GM23248 (cell line): ENCODE results near the gene LTK. TPM values are rescaled to one million over a fixed set of nuclear protein-coding genes. Genes with fewer than 3 reads are reported as not detected.
A peak's percentile ranks its signal among the peaks of the same experiment; 100 is the strongest.

ENCODE experiments used
- DNase-seq: peaks from one replicate; pipeline ENCODE4 v3.0.0-alpha.2; 2015
- H2AFZ ChIP-seq: fragments of 200-600 bp; sonication (generic); 2 replicates; pipeline ENCODE4 v1.6.1; 2016; ENCODE audit warnings: antibody characterized with exemption
- H3F3A ChIP-seq: fragments of 200-600 bp; sonication (generic); 2 replicates; pipeline ENCODE4 v1.6.1; 2016; ENCODE audit warnings: mild to moderate bottlenecking, antibody characterized with exemption, mixed run types; ENCODE audit not compliant: insufficient read depth
- H3K27ac ChIP-seq: fragments of 200-600 bp; sonication (generic); 2 replicates; pipeline ENCODE4 v1.5.1; 2016; ENCODE audit warnings: mild to moderate bottlenecking
- H3K27me3 ChIP-seq: fragments of 200-600 bp; sonication (generic); replicated peaks from 2 replicates; pipeline ENCODE4 v1.6.1; 2016; ENCODE audit warnings: mild to moderate bottlenecking; ENCODE audit not compliant: insufficient read depth
- H3K36me3 ChIP-seq: fragments of 200-600 bp; sonication (generic); 2 replicates; pipeline ENCODE4 v1.6.1; 2016; ENCODE audit warnings: low read depth, mild to moderate bottlenecking
- H3K4me1 ChIP-seq: fragments of 200-600 bp; sonication (generic); 2 replicates; pipeline ENCODE4 v1.6.1; 2016; ENCODE audit warnings: mild to moderate bottlenecking; ENCODE audit not compliant: insufficient read depth
- H3K4me2 ChIP-seq: fragments of 200-600 bp; sonication (generic); one replicate; pipeline ENCODE4 v1.6.1; 2016; ENCODE audit warnings: mild to moderate bottlenecking; ENCODE audit not compliant: unreplicated experiment
- H3K4me3 ChIP-seq: fragments of 200-600 bp; sonication (generic); 2 replicates; pipeline ENCODE4 v1.5.1; 2016; ENCODE audit warnings: mild to moderate bottlenecking
- H3K79me2 ChIP-seq: fragments of 200-600 bp; sonication (generic); 2 replicates; pipeline ENCODE4 v1.6.1; 2016; ENCODE audit warnings: mild to moderate bottlenecking; ENCODE audit not compliant: insufficient read depth
- H3K9ac ChIP-seq: fragments of 200-600 bp; sonication (generic); 2 replicates; pipeline ENCODE4 v1.6.1; 2016; ENCODE audit warnings: mild to moderate bottlenecking
- H3K9me2 ChIP-seq: fragments of 200-600 bp; sonication (generic); 2 replicates; pipeline ENCODE4 v1.6.1; 2016; ENCODE audit warnings: mixed run types, mild to moderate bottlenecking, moderate library complexity; ENCODE audit not compliant: insufficient read depth
- H3K9me3 ChIP-seq: fragments of 200-600 bp; sonication (generic); one replicate; pipeline ENCODE4 v1.6.1; 2017; ENCODE audit warnings: low read depth
- H4K20me1 ChIP-seq: fragments of 200-600 bp; sonication (generic); 2 replicates; pipeline ENCODE4 v1.6.0; 2016; ENCODE audit not compliant: insufficient read depth
- EZH2 ChIP-seq: fragments of 200-600 bp; sonication (generic); IDR thresholded peaks from 2 replicates; pipeline ENCODE4 v1.6.1; 2018; ENCODE audit warnings: antibody characterized with exemption, mild to moderate bottlenecking; ENCODE audit not compliant: insufficient read depth, poor library complexity, severe bottlenecking
- EZH2phosphoT487 ChIP-seq: fragments of 200-600 bp; sonication (generic); IDR thresholded peaks from 2 replicates; pipeline ENCODE4 v1.6.1; 2018; ENCODE audit warnings: antibody characterized with exemption, moderate library complexity, mild to moderate bottlenecking, low read depth; ENCODE audit not compliant: insufficient read depth
- WGBS, 2 experiments: methylation state at CpG; one replicate each; pipeline ENCODE4 v1.1.6; 2015 to 2017; ENCODE audit warnings: low lambda C conversion rate in 2 of 2, low coverage in 1 of 2; ENCODE audit errors: missing lambda C conversion rate in 2 of 2; 5-methylcytosine and 5-hydroxymethylcytosine counted together
- in situ Hi-C: fragments of 300-500 bp; cut with MboI; formaldehyde crosslinking; loops from 2 replicates; pipeline ENCODE4 v1.15.0; 2020
- polyA plus RNA-seq: library from polyadenylated mRNA; unstranded; fragments of >200 nt; fragmentation: Nextera tagmentation; extraction: Ambion mirVana; gene quantifications from 2 replicates; pipeline ENCODE4 v1.2.1, GENCODE V29; 2016
- total RNA-seq: library from RNA; depleted of rRNA; stranded (reverse); fragments of >200 nt; shearing (Covaris generic); gene quantifications from 2 replicates; pipeline ENCODE4 v1.2.3, GENCODE V29; 2014

LTK gene
- total and polyA plus RNA-seq, 2 experiments from 2014 or later = not detected

GRCh38 chr15:41491889-41492288, 21.7 kb downstream of the LTK start:
- Histone ChIP-seq H3K9ac (no peak overlapping the region), H3K9me3 (no peaks in the 10 kb centered on the region), H3K4me1 (peaks cover 12% of the 10 kb centered on the region), H3K4me3 (no peak overlapping the region), H3K27ac (no peak overlapping the region), H3K9me2 (no peaks in the 10 kb centered on the region), H2AFZ (no peak overlapping the region), H3K79me2 (no peaks in the 10 kb centered on the region), H3F3A (peaks cover 8% of the 10 kb centered on the region; the same call in 1 of the 2 replicates), H3K36me3 (no peaks in the 10 kb centered on the region), H3K4me2 (no peak overlapping the region), H4K20me1 (no peaks in the 10 kb centered on the region), H3K27me3 (peaks cover 9% of the 10 kb centered on the region; the same call in 1 of the 2 replicates)
- no peak for DNase-seq
- TF ChIP-seq EZH2phosphoT487 (no peak), EZH2 (no peak)
- in situ Hi-C loops = no loop called here
- WGBS, 2 experiments = 94 to 96% methylated on average over 4 of the region's 4 CpGs

GRCh38 chr15:41490355-41490754, 23.3 kb downstream of the LTK start:
- Histone ChIP-seq H3K27me3 (peaks cover 9% of the 10 kb centered on the region; the same call in 1 of the 2 replicates), H4K20me1 (no peaks in the 10 kb centered on the region), H3K4me3 (no peak overlapping the region), H3K79me2 (no peaks in the 10 kb centered on the region), H3F3A (peaks cover 8% of the 10 kb centered on the region; the same call in 1 of the 2 replicates), H3K9me2 (no peaks in the 10 kb centered on the region), H2AFZ (no peak overlapping the region), H3K4me1 (peaks cover 12% of the 10 kb centered on the region), H3K4me2 (peak overlapping the region; percentile 17), H3K9ac (no peak overlapping the region), H3K36me3 (no peaks in the 10 kb centered on the region), H3K9me3 (no peaks in the 10 kb centered on the region), H3K27ac (no peak overlapping the region; the same call in 1 of the 2 replicates)
- no peak for TF ChIP-seq EZH2phosphoT487
- TF ChIP-seq EZH2 = no peak
- 7 to 11% methylated on average over 4 of the region's 4 CpGs for WGBS, 2 experiments
- in situ Hi-C loops = no loop called here
- peak; percentile 97 for DNase-seq

- TF ChIP-seq EZH2 (no peak), EZH2phosphoT487 (no peak)
- no peaks in the 10 kb centered on the region for H3K36me3 ChIP-seq
- peaks cover 8% of the 10 kb centered on the region; the same call in 1 of the 2 replicates for H3F3A ChIP-seq
- H3K9me2 ChIP-seq = no peaks in the 10 kb centered on the region
- no peaks in the 10 kb centered on the region for H4K20me1 ChIP-seq
- no peak overlapping the region for H3K9ac ChIP-seq
- H2AFZ ChIP-seq = no peak overlapping the region
- no peak overlapping the region for H3K4me3 ChIP-seq
- no peaks in the 10 kb centered on the region for H3K9me3 ChIP-seq
- no peak overlapping the region for H3K27ac ChIP-seq
- no peaks in the 10 kb centered on the region for H3K79me2 ChIP-seq
- H3K4me2 ChIP-seq = no peak overlapping the region
- peaks cover 6% of the 10 kb centered on the region; the same call in 1 of the 2 replicates for H3K27me3 ChIP-seq
- no peak for DNase-seq
- H3K4me1 ChIP-seq = peaks cover 12% of the 10 kb centered on the region
- in situ Hi-C loops = no loop called here
- 89 to 98% methylated on average over 2 of the region's 2 CpGs for WGBS, 2 experiments
Observed at GRCh38 chr15:41489641-41490040, 24.0 kb downstream of the LTK start.

- TF ChIP-seq EZH2 = no peak
- TF ChIP-seq EZH2phosphoT487 = no peak
- DNase-seq = no peak
- Histone ChIP-seq H3K4me2 (no peak overlapping the region), H3K9me3 (no peaks in the 10 kb centered on the region), H3K4me1 (peaks cover 7% of the 10 kb centered on the region; the same call in 1 of the 2 replicates), H3K4me3 (no peak overlapping the region), H3K9me2 (no peaks in the 10 kb centered on the region), H3F3A (peaks cover 8% of the 10 kb centered on the region; the same call in 1 of the 2 replicates), H3K27ac (no peak overlapping the region), H3K79me2 (no peaks in the 10 kb centered on the region), H3K36me3 (0 out of 2 replicates have a peak, but pooled peaks cover under 1% of the 10 kb centered on the region), H4K20me1 (no peaks in the 10 kb centered on the region), H2AFZ (no peak overlapping the region), H3K9ac (no peak overlapping the region), H3K27me3 (no peaks in the 10 kb centered on the region)
- WGBS, 2 experiments = 76 to 78% methylated on average over 2 of the region's 2 CpGs
- in situ Hi-C loops = no loop called here
Observed at GRCh38 chr15:41487802-41488201, 25.8 kb downstream of the LTK start.

GRCh38 chr15:41487381-41487780, 26.2 kb downstream of the LTK start:
- H2AFZ ChIP-seq = no peak overlapping the region
- peaks cover 3% of the 10 kb centered on the region; the same call in 1 of the 2 replicates for H3K4me1 ChIP-seq
- H3K9me2 ChIP-seq = no peaks in the 10 kb centered on the region
- no peak for DNase-seq
- H3K27ac ChIP-seq = no peak overlapping the region
- H3K4me3 ChIP-seq = no peak overlapping the region
- TF ChIP-seq EZH2phosphoT487 = no peak
- no peak for TF ChIP-seq EZH2
- in situ Hi-C loops = no loop called here
- H3K79me2 ChIP-seq = no peaks in the 10 kb centered on the region
- H3K36me3 ChIP-seq = peaks cover 5% of the 10 kb centered on the region
- H3K9ac ChIP-seq = no peak overlapping the region
- no peaks in the 10 kb centered on the region for H3K27me3 ChIP-seq
- H3K9me3 ChIP-seq = no peaks in the 10 kb centered on the region
- no peaks in the 10 kb centered on the region for H4K20me1 ChIP-seq
- H3K4me2 ChIP-seq = no peak overlapping the region
- peaks cover 8% of the 10 kb centered on the region; the same call in 1 of the 2 replicates for H3F3A ChIP-seq
- WGBS, 2 experiments = 81 to 89% methylated on average over 8 to 9 of the region's 9 CpGs
